Neuron (in vitro differentiated cells): ENCODE measurements around the gene TMEM139.

Source experiments
- H2AFZ ChIP-seq: one replicate; pipeline ENCODE4 v1.6.1; 2013; ENCODE audit warnings: low read depth, mild to moderate bottlenecking, inconsistent platforms, low read length, moderate library complexity
- H3K27me3 ChIP-seq: one replicate; pipeline ENCODE4 v1.6.1; 2013; ENCODE audit warnings: low read length; ENCODE audit not compliant: insufficient read depth
- H3K36me3 ChIP-seq: one replicate; pipeline ENCODE4 v1.6.1; 2013; ENCODE audit warnings: low read length; ENCODE audit not compliant: insufficient read depth
- H3K4me1 ChIP-seq: one replicate; pipeline ENCODE4 v1.6.1; 2013; ENCODE audit warnings: low read length; ENCODE audit not compliant: insufficient read depth
- H3K4me3 ChIP-seq: 2 replicates; pipeline ENCODE4 v1.5.1; 2013; ENCODE audit warnings: mild to moderate bottlenecking, low read length, moderate library complexity
- H3K9me3 ChIP-seq: one replicate; pipeline ENCODE4 v1.6.1; 2013; ENCODE audit warnings: low read length

TMEM139 gene

GRCh38 chr7:143247372-143247771, 37.4 kb upstream of the TMEM139 start:
- no peak overlapping the region for H2AFZ ChIP-seq

DNA sequence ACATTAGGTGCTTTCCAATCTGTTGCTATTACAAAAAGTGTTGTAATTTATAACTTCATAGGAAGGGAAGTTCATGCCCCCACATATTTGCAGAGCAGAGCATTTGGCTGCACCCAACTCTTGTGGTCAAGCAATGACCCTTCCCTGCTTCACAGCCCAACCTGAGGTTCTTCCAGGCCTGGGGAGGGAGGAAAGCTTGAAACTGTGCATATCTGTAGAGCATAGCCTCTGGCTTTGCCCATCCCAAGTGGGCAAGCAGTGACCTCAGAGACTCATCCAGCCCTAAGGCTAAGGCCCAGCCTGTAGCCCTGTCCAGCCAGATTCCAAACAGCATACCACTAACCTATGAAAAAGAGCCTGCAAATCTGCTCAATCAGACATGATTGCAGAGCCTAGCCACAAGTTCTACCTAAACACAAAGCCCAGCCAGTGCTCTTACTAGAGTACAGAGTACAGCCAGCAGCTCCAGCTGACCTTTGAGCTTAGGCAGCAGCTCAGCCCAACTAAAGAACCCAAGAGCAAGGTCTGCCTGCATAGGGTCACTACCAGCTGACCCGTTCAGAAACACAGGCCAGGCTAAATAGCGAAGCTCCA, 35.9 kb upstream of the TMEM139 start:
- Histone ChIP-seq H3K9me3 (peaks cover 2% of the 10 kb centered on the region), H3K27me3 (no peaks in the 10 kb centered on the region), H2AFZ (no peak overlapping the region), H3K4me1 (peaks cover 6% of the 10 kb centered on the region), H3K36me3 (no peaks in the 10 kb centered on the region), H3K4me3 (no peak overlapping the region)

More at GRCh38 chr7:143247372-143247771, 37.4 kb upstream of the TMEM139 start:
- peaks cover 2% of the 10 kb centered on the region for H3K9me3 ChIP-seq
- H3K27me3 ChIP-seq: no peaks in the 10 kb centered on the region
- H3K4me3 ChIP-seq: no peak overlapping the region
- H3K4me1 ChIP-seq: peaks cover 15% of the 10 kb centered on the region
- H3K36me3 ChIP-seq: no peaks in the 10 kb centered on the region

- Histone ChIP-seq H3K27me3 (no peaks in the 10 kb centered on the region), H3K9me3 (peaks cover 2% of the 10 kb centered on the region), H2AFZ (no peak overlapping the region), H3K4me1 (no peaks in the 10 kb centered on the region), H3K36me3 (no peaks in the 10 kb centered on the region), H3K4me3 (no peak overlapping the region)
Observed at GRCh38 chr7:143250199-143250598, 34.6 kb upstream of the TMEM139 start.

- no peaks in the 10 kb centered on the region for H3K36me3 ChIP-seq
- no peaks in the 10 kb centered on the region for H3K4me1 ChIP-seq
- no peak overlapping the region for H2AFZ ChIP-seq
- no peak overlapping the region for H3K4me3 ChIP-seq
- peaks cover 2% of the 10 kb centered on the region for H3K9me3 ChIP-seq
- no peaks in the 10 kb centered on the region for H3K27me3 ChIP-seq
Observed at GRCh38 chr7:143250822-143251221, 33.9 kb upstream of the TMEM139 start.

- Histone ChIP-seq H3K4me1 (no peaks in the 10 kb centered on the region), H3K36me3 (no peaks in the 10 kb centered on the region), H3K27me3 (no peaks in the 10 kb centered on the region), H3K4me3 (no peak overlapping the region), H3K9me3 (peaks cover 2% of the 10 kb centered on the region), H2AFZ (no peak overlapping the region)
Observed at GRCh38 chr7:143252006-143252405, 32.8 kb upstream of the TMEM139 start.

DNA sequence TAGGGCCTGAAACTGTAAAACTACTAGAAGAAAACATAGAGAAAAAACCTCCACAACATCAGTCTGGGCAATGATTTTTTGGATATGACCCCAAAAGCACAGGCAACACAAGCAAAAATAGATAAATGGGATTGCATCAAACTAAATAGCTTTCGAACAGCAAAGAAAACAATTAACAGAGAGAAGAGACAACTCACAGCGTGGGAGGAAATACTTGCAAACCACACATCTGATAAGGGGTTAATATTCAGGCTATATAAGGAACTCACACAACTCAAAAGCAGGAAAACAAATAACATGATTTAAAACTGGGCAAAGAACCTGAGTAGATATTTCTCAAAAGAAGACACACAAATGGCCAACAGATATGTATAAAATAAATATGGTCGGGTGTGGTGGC, 29.2 kb upstream of the TMEM139 start:
- H3K36me3 ChIP-seq: no peaks in the 10 kb centered on the region
- no peaks in the 10 kb centered on the region for H3K27me3 ChIP-seq
- H3K4me3 ChIP-seq: no peak overlapping the region
- no peaks in the 10 kb centered on the region for H3K9me3 ChIP-seq
- H3K4me1 ChIP-seq: no peaks in the 10 kb centered on the region
- H2AFZ ChIP-seq: no peak overlapping the region

GRCh38 chr7:143256325-143256724, 28.4 kb upstream of the TMEM139 start:
- Histone ChIP-seq H3K27me3 (no peaks in the 10 kb centered on the region), H2AFZ (no peak overlapping the region), H3K4me1 (no peaks in the 10 kb centered on the region), H3K4me3 (no peak overlapping the region), H3K9me3 (no peaks in the 10 kb centered on the region), H3K36me3 (no peaks in the 10 kb centered on the region)

DNA sequence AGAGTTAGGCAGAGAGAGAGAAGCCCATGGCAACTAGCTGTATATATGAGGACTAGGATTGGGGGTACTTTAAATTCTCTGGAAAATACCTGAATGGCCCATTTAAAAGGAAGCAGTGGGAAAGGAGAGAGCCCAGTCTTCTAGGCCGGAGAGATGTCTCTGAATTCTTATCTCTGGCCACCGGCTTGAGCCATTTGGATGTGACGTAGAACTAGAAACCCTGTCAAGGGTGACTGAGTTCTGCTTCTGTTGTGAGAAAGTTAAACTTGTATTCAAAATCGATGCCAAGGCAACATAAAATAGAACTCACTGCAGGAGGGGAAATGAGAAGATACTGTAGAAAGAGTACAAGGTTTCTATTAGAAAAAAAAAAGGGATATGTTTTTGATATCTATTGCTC, 27.8 kb upstream of the TMEM139 start:
- Histone ChIP-seq H3K4me3 (no peak overlapping the region), H3K36me3 (no peaks in the 10 kb centered on the region), H3K27me3 (no peaks in the 10 kb centered on the region), H2AFZ (no peak overlapping the region), H3K4me1 (no peaks in the 10 kb centered on the region), H3K9me3 (no peaks in the 10 kb centered on the region)

- H3K9me3 ChIP-seq: no peaks in the 10 kb centered on the region
- no peak overlapping the region for H2AFZ ChIP-seq
- no peaks in the 10 kb centered on the region for H3K4me1 ChIP-seq
- no peaks in the 10 kb centered on the region for H3K27me3 ChIP-seq
- no peaks in the 10 kb centered on the region for H3K36me3 ChIP-seq
- H3K4me3 ChIP-seq: no peak overlapping the region
Observed at GRCh38 chr7:143257501-143257900, 27.3 kb upstream of the TMEM139 start.

GRCh38 chr7:143258831-143259230, 25.9 kb upstream of the TMEM139 start:
- H2AFZ ChIP-seq: no peak overlapping the region
- no peaks in the 10 kb centered on the region for H3K36me3 ChIP-seq
- no peaks in the 10 kb centered on the region for H3K4me1 ChIP-seq
- no peaks in the 10 kb centered on the region for H3K27me3 ChIP-seq
- no peaks in the 10 kb centered on the region for H3K9me3 ChIP-seq
- H3K4me3 ChIP-seq: no peak overlapping the region

DNA sequence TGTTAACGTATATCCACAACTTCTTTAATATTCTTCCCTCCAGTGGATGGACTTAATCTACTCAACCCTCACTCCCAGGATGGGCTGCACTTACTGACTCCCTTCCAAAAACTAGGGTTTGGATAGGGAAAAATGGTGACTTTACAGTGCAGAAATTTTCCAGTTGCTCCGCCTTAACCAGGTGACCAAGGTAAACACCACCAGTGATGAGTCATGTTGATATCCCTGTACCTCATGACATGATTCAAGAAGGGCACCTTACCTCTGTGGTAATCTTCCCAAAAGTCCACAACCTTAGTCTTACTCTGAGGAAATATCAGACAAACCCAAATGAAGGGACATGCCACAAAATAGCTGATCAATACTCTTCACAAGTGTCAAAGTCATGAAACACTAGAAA, 25.0 kb upstream of the TMEM139 start:
- Histone ChIP-seq H3K27me3 (no peaks in the 10 kb centered on the region), H3K36me3 (no peaks in the 10 kb centered on the region), H3K4me1 (no peaks in the 10 kb centered on the region), H2AFZ (no peak overlapping the region), H3K9me3 (no peaks in the 10 kb centered on the region), H3K4me3 (no peak overlapping the region)

GRCh38 chr7:143261901-143262300, 22.9 kb upstream of the TMEM139 start:
- no peaks in the 10 kb centered on the region for H3K4me1 ChIP-seq
- no peak overlapping the region for H3K4me3 ChIP-seq
- no peaks in the 10 kb centered on the region for H3K36me3 ChIP-seq
- no peaks in the 10 kb centered on the region for H3K9me3 ChIP-seq
- no peak overlapping the region for H2AFZ ChIP-seq
- H3K27me3 ChIP-seq: no peaks in the 10 kb centered on the region

GRCh38 chr7:143263266-143264195, 21.2 kb upstream of the TMEM139 start, which contains the start of gene GSTK1:
GSTK1 (plus strand) TSS chr7:143263441; CDS start chr7:143263514, 73 bp downstream.
- Histone ChIP-seq H3K4me3 (peak within 1 kb of the TSS; percentile 65), H3K4me1 (no peaks in the 10 kb centered on the region), H2AFZ (peak within 1 kb of the TSS; percentile 68), H3K9me3 (no peaks in the 10 kb centered on the region), H3K36me3 (peaks cover 3% of the 10 kb centered on the region), H3K27me3 (no peaks in the 10 kb centered on the region)
